ENCODE data around the gene CCNI2. TPM values are rescaled to one million over a fixed set of nuclear protein-coding genes. Genes with fewer than 3 reads are reported as not detected.

Gene CCNI2
- total RNA-seq, 3 donors from 2014 or later, result 7.1 to 12.3 (median 12.0) TPM

- DNase-seq, result no peak
- no peak for TF ChIP-seq CTCF (IDR thresholded peaks at IDR 0.05)
- Histone ChIP-seq H3K4me3 (no peak overlapping the region), H3K9me3 (no peaks in the 10 kb centered on the region), H3K36me3 (ENCODE audit: low read depth) (no peaks in the 10 kb centered on the region), H3K4me1 (ENCODE audit: low read depth) (peaks cover 16% of the 10 kb centered on the region)
- ATAC-seq, result no peak
- intact Hi-C loops (cut with DNase I, micrococcal nuclease), result no loop called here
Observed at GRCh38 chr5:132779961-132780360, 32.7 kb downstream of the CCNI2 start.

GRCh38 chr5:132780577-132780976, 33.4 kb downstream of the CCNI2 start:
- H3K4me3 ChIP-seq, result no peak overlapping the region
- H3K36me3 ChIP-seq (ENCODE audit: low read depth), result no peaks in the 10 kb centered on the region
- DNase-seq, result no peak
- ATAC-seq, result no peak
- intact Hi-C loops (cut with DNase I, micrococcal nuclease), result no loop called here
- peaks cover 9% of the 10 kb centered on the region for H3K4me1 ChIP-seq (ENCODE audit: low read depth)
- H3K9me3 ChIP-seq, result no peaks in the 10 kb centered on the region
- TF ChIP-seq CTCF (IDR thresholded peaks at IDR 0.05), result no peak

- Histone ChIP-seq H3K4me3 (no peak overlapping the region), H3K4me1 (ENCODE audit: low read depth) (peaks cover 5% of the 10 kb centered on the region), H3K9me3 (no peaks in the 10 kb centered on the region), H3K36me3 (ENCODE audit: low read depth) (no peaks in the 10 kb centered on the region)
- intact Hi-C loops (cut with DNase I, micrococcal nuclease), result no loop called here
- no peak for TF ChIP-seq CTCF (IDR thresholded peaks at IDR 0.05)
- DNase-seq, result no peak
- no peak for ATAC-seq
Observed at GRCh38 chr5:132781029-132781428, 33.8 kb downstream of the CCNI2 start.

- no peak for DNase-seq
- intact Hi-C loops (cut with DNase I, micrococcal nuclease), result no loop called here
- Histone ChIP-seq H3K36me3 (ENCODE audit: low read depth) (no peaks in the 10 kb centered on the region), H3K4me3 (no peak overlapping the region), H3K9me3 (no peaks in the 10 kb centered on the region), H3K4me1 (ENCODE audit: low read depth) (peaks cover 5% of the 10 kb centered on the region)
- ATAC-seq, result no peak
- TF ChIP-seq CTCF (IDR thresholded peaks at IDR 0.05), result no peak
Observed at GRCh38 chr5:132782101-132782500, 34.9 kb downstream of the CCNI2 start.

GRCh38 chr5:132785365-132785764, 38.1 kb downstream of the CCNI2 start:
- no peak for DNase-seq
- no peak for TF ChIP-seq CTCF (IDR thresholded peaks at IDR 0.05)
- H3K4me3 ChIP-seq, result no peak overlapping the region
- no peaks in the 10 kb centered on the region for H3K9me3 ChIP-seq
- H3K36me3 ChIP-seq (ENCODE audit: low read depth), result no peaks in the 10 kb centered on the region
- H3K4me1 ChIP-seq (ENCODE audit: low read depth), result no peaks in the 10 kb centered on the region
- ATAC-seq, result no peak
- intact Hi-C loops (cut with DNase I, micrococcal nuclease), result no loop called here

- Histone ChIP-seq H3K4me1 (ENCODE audit: low read depth) (no peaks in the 10 kb centered on the region), H3K9me3 (no peaks in the 10 kb centered on the region), H3K4me3 (no peak overlapping the region), H3K36me3 (ENCODE audit: low read depth) (no peaks in the 10 kb centered on the region)
- no peak for TF ChIP-seq CTCF (IDR thresholded peaks at IDR 0.05)
- intact Hi-C loops (cut with DNase I, micrococcal nuclease), result no loop called here
- ATAC-seq (no peak), DNase-seq (no peak)
Observed at GRCh38 chr5:132785864-132786263, 38.6 kb downstream of the CCNI2 start.

Measured in mucosa of descending colon (tissue), 3 donors.